HFFc6 (cell line): ENCODE measurements around the gene BCAS1. TPM values are rescaled to one million over a fixed set of nuclear protein-coding genes. Genes with fewer than 3 reads are reported as not detected.
A peak's percentile ranks its signal among the peaks of the same experiment; 100 is the strongest.

ENCODE experiments used
- DNase-seq: peaks from one replicate; pipeline ENCODE4 v3.0.0-alpha.2; 2018
- H3K27ac Mint-ChIP-seq: 2 replicates; pipeline ENCODE4 v1.8.0; 2020; ENCODE audit warnings: mild to moderate bottlenecking, mixed read lengths
- H3K27me3 Mint-ChIP-seq: 2 replicates; pipeline ENCODE4 v1.8.0; 2021; ENCODE audit warnings: mild to moderate bottlenecking, moderate library complexity, mixed read lengths; ENCODE audit not compliant: insufficient read depth
- H3K36me3 Mint-ChIP-seq: 2 replicates; pipeline ENCODE4 v1.8.0; 2021; ENCODE audit warnings: low read depth, mixed read lengths
- H3K4me1 Mint-ChIP-seq: 2 replicates; pipeline ENCODE4 v1.8.0; 2020; ENCODE audit warnings: low read depth, mixed read lengths
- H3K4me3 Mint-ChIP-seq: 2 replicates; pipeline ENCODE4 v1.8.0; 2020; ENCODE audit warnings: mild to moderate bottlenecking, moderate library complexity, mixed read lengths
- H3K9me3 Mint-ChIP-seq: 2 replicates; pipeline ENCODE4 v1.8.0; 2020; ENCODE audit warnings: mild to moderate bottlenecking, mixed read lengths
- microRNA-seq: library from miRNA; unstranded; fragments of <30 nt; microRNA quantifications from one replicate; pipeline ENCODE4, GENCODE V29; 2019
- total RNA-seq, 6 experiments: library from RNA; stranded (reverse); fragmentation: NEBNext Ultra II Directional; extraction: Animal tissue kit (Norgen Biotek cat#: 25700); gene quantifications; 2 replicates in 1 of 6; 3 replicates in 5 of 6; pipeline ENCODE4 v1.2.3, GENCODE V29; 2021
- TF ChIP-seq, protein P1 (sequence below): fragments of 200-600 bp; sonication (generic); IDR thresholded peaks from 2 replicates; pipeline ENCODE4 v1.5.0; 2021; ENCODE audit warnings: antibody characterized with exemption, mild to moderate bottlenecking

BCAS1 gene
- total RNA-seq, 6 experiments from 2014 or later = 0.07 TPM; not detected in 5

DNA sequence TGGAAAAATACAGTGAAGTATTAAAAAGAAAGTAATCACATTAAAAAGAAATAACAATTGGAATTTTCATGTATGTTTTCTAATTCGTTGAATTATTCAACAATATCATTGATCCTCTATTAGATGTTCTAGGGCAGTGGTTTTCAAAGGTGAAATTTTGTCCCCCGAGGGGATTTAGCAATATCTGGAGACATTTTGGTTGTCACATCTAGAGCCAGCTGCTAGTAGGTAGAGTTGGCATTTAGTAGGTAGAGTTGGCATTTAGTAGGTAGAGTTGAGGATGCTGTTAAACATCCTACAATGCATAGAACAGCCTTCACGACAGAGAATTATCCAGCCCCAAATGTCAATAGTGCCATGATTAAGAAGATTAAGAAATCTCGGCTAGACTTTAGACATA lies 173.7 kb downstream of the BCAS1 start:
- Mint-ChIP-seq H3K36me3 (peaks cover 7% of the 10 kb centered on the region; the same call in 1 of the 2 replicates), H3K27ac (no peak overlapping the region), H3K27me3 (no peaks in the 10 kb centered on the region; the same call in 1 of the 2 replicates), H3K4me1 (peaks cover 81% of the 10 kb centered on the region), H3K4me3 (no peak overlapping the region), H3K9me3 (peaks cover under 1% of the 10 kb centered on the region)
- no peak for DNase-seq
- TF ChIP-seq, protein P1, sequence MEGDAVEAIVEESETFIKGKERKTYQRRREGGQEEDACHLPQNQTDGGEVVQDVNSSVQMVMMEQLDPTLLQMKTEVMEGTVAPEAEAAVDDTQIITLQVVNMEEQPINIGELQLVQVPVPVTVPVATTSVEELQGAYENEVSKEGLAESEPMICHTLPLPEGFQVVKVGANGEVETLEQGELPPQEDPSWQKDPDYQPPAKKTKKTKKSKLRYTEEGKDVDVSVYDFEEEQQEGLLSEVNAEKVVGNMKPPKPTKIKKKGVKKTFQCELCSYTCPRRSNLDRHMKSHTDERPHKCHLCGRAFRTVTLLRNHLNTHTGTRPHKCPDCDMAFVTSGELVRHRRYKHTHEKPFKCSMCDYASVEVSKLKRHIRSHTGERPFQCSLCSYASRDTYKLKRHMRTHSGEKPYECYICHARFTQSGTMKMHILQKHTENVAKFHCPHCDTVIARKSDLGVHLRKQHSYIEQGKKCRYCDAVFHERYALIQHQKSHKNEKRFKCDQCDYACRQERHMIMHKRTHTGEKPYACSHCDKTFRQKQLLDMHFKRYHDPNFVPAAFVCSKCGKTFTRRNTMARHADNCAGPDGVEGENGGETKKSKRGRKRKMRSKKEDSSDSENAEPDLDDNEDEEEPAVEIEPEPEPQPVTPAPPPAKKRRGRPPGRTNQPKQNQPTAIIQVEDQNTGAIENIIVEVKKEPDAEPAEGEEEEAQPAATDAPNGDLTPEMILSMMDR = no peak

DNA sequence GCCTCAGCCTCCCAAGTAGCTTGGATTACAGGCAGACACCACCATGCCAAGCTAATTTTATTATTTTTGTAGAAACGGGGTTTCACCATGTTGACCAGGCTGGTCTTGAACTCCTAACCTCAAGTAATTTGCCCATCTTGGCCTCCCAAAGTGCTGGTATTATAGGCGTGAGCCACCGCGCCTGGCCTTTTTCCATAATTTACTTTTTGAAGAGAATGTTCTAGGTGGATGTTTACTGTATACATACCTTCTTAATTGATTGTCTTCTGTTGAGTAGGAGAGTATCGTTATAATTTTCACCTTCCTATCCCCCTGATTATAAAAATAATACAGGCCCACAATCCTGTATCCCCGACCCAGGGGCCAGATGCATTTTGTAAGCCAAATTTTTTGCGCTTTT lies 174.4 kb downstream of the BCAS1 start:
- H3K36me3 Mint-ChIP-seq = peaks cover 13% of the 10 kb centered on the region; the same call in 1 of the 2 replicates
- peaks cover 7% of the 10 kb centered on the region for H3K9me3 Mint-ChIP-seq
- H3K27me3 Mint-ChIP-seq = no peaks in the 10 kb centered on the region; the same call in 1 of the 2 replicates
- H3K27ac Mint-ChIP-seq = no peak overlapping the region
- TF ChIP-seq, protein P1 = no peak
- DNase-seq = no peak
- no peak overlapping the region for H3K4me3 Mint-ChIP-seq
- peaks cover 81% of the 10 kb centered on the region for H3K4me1 Mint-ChIP-seq

DNA sequence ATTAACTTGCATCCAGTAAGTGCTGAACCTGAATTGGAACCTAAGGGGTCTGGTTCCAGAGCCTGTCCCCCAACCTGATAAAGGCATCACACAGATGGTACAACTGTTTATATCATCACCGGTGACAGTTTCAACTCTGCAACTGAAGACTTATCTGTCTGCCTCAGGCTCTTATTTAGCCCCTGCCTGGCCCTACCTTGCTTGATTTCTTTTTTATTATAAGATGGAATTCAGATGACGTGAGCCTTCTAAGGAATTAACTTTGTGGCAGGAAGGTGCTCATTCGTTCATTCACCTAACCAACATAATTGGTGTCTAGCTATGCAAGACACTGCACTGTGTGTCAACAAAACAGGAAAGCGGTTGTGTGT lies 175.0 kb downstream of the BCAS1 start:
- Mint-ChIP-seq H3K36me3 (peaks cover 20% of the 10 kb centered on the region; the same call in 1 of the 2 replicates), H3K27me3 (no peaks in the 10 kb centered on the region; the same call in 1 of the 2 replicates), H3K4me1 (peaks cover 81% of the 10 kb centered on the region), H3K27ac (peak overlapping the region; percentile 35; the same call in 1 of the 2 replicates), H3K9me3 (peaks cover 13% of the 10 kb centered on the region), H3K4me3 (no peak overlapping the region)
- TF ChIP-seq, protein P1 = no peak
- no peak for DNase-seq

DNA sequence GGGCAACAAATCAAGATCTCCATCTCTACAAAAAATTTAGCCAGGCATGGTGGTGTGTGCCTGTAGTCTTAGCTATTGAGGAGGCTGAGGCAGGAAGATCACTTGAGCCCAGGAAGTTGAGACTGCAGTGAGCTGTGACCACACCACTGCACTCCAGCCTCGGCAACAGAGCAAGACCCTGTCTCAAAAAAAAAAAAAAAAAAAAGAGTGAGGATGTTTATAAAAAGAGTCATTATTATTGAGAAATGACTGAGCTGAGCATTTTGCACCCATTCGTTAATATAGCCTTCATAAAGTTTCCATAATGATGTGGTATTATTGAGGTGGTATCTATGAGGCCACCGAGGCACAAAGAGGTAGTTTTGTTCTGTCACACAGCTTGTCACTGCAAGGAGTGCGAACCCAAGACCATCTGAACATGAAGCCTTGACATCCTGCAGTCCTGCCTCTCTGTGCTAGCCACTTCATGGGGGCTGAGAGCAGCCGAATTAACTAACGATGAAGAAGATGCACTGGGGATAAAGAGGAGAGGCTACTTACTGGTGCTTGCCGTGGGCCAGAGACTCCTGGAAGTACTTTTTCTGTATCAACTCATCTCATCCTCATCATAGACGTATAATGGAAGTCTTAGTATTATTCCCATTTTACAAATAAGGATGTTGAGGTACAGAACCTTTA lies 175.5 kb downstream of the BCAS1 start:
- Mint-ChIP-seq H3K27ac (no peak overlapping the region), H3K9me3 (peaks cover 16% of the 10 kb centered on the region), H3K4me1 (peaks cover 79% of the 10 kb centered on the region), H3K36me3 (peaks cover 23% of the 10 kb centered on the region), H3K27me3 (no peaks in the 10 kb centered on the region; the same call in 1 of the 2 replicates), H3K4me3 (no peak overlapping the region)
- TF ChIP-seq, protein P1 = no peak
- no peak for DNase-seq

Small RNAs within 50 kb of the gene (microRNA-seq; reads per million reads assigned to microRNA genes)
- not detected for gene MIR4756

Other genes with a start within 250 kb of the BCAS1 start
- gene CYP24A1, start 103.4 kb upstream of the BCAS1 start, total RNA-seq = 1 to 10 TPM in 1 of 6 experiments, under 1 TPM in 3, not detected in 2; 0.11 to 1.1 (median 0.37) TPM
- gene PFDN4, start 137.5 kb upstream of the BCAS1 start, total RNA-seq = 10 to 100 TPM; 31.6 to 37.1 (median 35.1) TPM